Measurements from ENCODE around the gene RPGR. TPM values are rescaled to one million over a fixed set of nuclear protein-coding genes. Genes with fewer than 3 reads are reported as not detected.

RPGR gene
- polyA plus RNA-seq, 1 donor from 2014 or later, result 6.5 TPM

DNA sequence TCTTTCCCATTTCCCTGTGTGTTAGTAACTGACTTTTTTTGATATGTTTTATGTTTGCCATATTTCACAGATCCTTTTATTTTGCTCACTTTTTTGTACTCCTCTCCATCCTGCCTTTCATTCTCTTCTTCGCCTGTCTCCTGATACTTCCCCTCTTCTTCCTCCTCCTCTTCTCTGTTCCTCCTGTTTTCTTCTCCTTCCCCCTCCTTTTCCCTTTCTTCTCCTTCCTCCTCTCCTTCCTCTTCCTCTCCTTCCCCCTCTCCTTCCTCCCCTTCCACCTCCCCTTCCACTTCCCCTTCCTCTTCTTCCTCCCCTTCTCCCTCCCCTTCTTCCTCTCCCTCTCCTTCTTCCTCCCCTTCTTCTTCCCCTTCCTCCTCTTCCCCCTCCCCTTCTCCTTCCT, 41.7 kb downstream of the RPGR start:
- Histone ChIP-seq H4K20me1 (ENCODE audit: insufficient read depth) (no peaks in the 10 kb centered on the region), H3K27me3 (ENCODE audit: insufficient read depth, low read depth, low read length) (no peaks in the 10 kb centered on the region), H3K27ac (ENCODE audit: low read length) (no peak overlapping the region), H3F3A (ENCODE audit: insufficient read depth, low read length, poor library complexity, severe bottlenecking) (no peaks in the 10 kb centered on the region), H3K36me3 (ENCODE audit: insufficient read depth, low read length) (no peaks in the 10 kb centered on the region), H3K9me3 (ENCODE audit: low read length) (no peaks in the 10 kb centered on the region), H3K4me2 (ENCODE audit: low read length) (no peak overlapping the region), H3K4me3 (ENCODE audit: low read length) (no peak overlapping the region), H3K9me2 (ENCODE audit: insufficient read depth, low read length) (no peaks in the 10 kb centered on the region), H2AFZ (ENCODE audit: low read depth, low read length) (no peak overlapping the region), H3K9ac (ENCODE audit: low read length) (no peak overlapping the region), H3K79me2 (replicated peaks; ENCODE audit: insufficient read depth, low read length) (no peaks in the 10 kb centered on the region)
- TF ChIP-seq POLR2AphosphoS5 (IDR thresholded peaks at IDR 0.05), result no peak
- TF ChIP-seq TAF1 (IDR thresholded peaks at IDR 0.05; ENCODE audit: low read depth), result no peak
- no peak for TF ChIP-seq EZH2 (IDR thresholded peaks at IDR 0.05; ENCODE audit: borderline replicate concordance, insufficient read depth, low read length, poor library complexity, severe bottlenecking)
- TF ChIP-seq, protein P1, sequence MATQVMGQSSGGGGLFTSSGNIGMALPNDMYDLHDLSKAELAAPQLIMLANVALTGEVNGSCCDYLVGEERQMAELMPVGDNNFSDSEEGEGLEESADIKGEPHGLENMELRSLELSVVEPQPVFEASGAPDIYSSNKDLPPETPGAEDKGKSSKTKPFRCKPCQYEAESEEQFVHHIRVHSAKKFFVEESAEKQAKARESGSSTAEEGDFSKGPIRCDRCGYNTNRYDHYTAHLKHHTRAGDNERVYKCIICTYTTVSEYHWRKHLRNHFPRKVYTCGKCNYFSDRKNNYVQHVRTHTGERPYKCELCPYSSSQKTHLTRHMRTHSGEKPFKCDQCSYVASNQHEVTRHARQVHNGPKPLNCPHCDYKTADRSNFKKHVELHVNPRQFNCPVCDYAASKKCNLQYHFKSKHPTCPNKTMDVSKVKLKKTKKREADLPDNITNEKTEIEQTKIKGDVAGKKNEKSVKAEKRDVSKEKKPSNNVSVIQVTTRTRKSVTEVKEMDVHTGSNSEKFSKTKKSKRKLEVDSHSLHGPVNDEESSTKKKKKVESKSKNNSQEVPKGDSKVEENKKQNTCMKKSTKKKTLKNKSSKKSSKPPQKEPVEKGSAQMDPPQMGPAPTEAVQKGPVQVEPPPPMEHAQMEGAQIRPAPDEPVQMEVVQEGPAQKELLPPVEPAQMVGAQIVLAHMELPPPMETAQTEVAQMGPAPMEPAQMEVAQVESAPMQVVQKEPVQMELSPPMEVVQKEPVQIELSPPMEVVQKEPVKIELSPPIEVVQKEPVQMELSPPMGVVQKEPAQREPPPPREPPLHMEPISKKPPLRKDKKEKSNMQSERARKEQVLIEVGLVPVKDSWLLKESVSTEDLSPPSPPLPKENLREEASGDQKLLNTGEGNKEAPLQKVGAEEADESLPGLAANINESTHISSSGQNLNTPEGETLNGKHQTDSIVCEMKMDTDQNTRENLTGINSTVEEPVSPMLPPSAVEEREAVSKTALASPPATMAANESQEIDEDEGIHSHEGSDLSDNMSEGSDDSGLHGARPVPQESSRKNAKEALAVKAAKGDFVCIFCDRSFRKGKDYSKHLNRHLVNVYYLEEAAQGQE (IDR thresholded peaks at IDR 0.05; ENCODE audit: borderline replicate concordance), result no peak
- no peak for TF ChIP-seq CTCF (IDR thresholded peaks at IDR 0.05; ENCODE audit: poor library complexity, severe bottlenecking)
- no peak for TF ChIP-seq SMC3 (conservative IDR thresholded peaks at IDR 0.05; ENCODE audit: poor library complexity)
- TF ChIP-seq MXI1 (conservative IDR thresholded peaks at IDR 0.05; ENCODE audit: poor library complexity, severe bottlenecking), result no peak
- no peak for TF ChIP-seq RAD21 (conservative IDR thresholded peaks at IDR 0.05)
- TF ChIP-seq EP300 (conservative IDR thresholded peaks at IDR 0.05; ENCODE audit: poor library complexity, severe bottlenecking), result no peak

DNA sequence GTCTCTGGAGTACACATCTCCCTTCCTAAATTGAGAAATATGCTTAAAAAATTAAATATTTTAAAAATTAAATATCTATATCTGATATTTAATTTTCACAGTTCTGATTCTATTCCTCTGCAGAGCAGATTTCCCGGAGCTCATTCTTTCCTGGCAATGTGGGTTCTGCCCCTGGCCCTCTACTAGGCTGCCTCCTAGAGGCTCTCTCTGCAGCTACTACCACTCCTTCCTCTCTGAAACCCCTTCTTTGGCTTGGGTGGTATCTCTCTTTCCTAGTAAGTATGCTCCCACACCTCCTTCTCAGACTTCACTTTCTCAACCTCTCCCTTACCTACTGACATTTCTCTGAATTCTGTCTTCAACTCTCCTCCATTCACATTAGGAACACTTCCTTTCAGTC, 45.3 kb downstream of the RPGR start:
- TF ChIP-seq CTCF (IDR thresholded peaks at IDR 0.05; ENCODE audit: poor library complexity, severe bottlenecking), result no peak
- TF ChIP-seq, protein P1 (IDR thresholded peaks at IDR 0.05; ENCODE audit: borderline replicate concordance), result no peak
- no peak for TF ChIP-seq MXI1 (conservative IDR thresholded peaks at IDR 0.05; ENCODE audit: poor library complexity, severe bottlenecking)
- TF ChIP-seq EZH2 (IDR thresholded peaks at IDR 0.05; ENCODE audit: borderline replicate concordance, insufficient read depth, low read length, poor library complexity, severe bottlenecking), result no peak
- no peak overlapping the region for H3K4me2 ChIP-seq (ENCODE audit: low read length)
- no peaks in the 10 kb centered on the region for H4K20me1 ChIP-seq (ENCODE audit: insufficient read depth)
- no peak overlapping the region for H2AFZ ChIP-seq (ENCODE audit: low read depth, low read length)
- H3K79me2 ChIP-seq (replicated peaks; ENCODE audit: insufficient read depth, low read length), result no peaks in the 10 kb centered on the region
- H3K9ac ChIP-seq (ENCODE audit: low read length), result no peak overlapping the region
- no peaks in the 10 kb centered on the region for H3K36me3 ChIP-seq (ENCODE audit: insufficient read depth, low read length)
- no peaks in the 10 kb centered on the region for H3K9me2 ChIP-seq (ENCODE audit: insufficient read depth, low read length)
- H3K27ac ChIP-seq (ENCODE audit: low read length), result no peak overlapping the region
- H3K4me3 ChIP-seq (ENCODE audit: low read length), result no peak overlapping the region
- H3K9me3 ChIP-seq (ENCODE audit: low read length), result no peaks in the 10 kb centered on the region
- H3F3A ChIP-seq (ENCODE audit: insufficient read depth, low read length, poor library complexity, severe bottlenecking), result no peaks in the 10 kb centered on the region
- no peaks in the 10 kb centered on the region for H3K27me3 ChIP-seq (ENCODE audit: insufficient read depth, low read depth, low read length)

Measured in neural cell (in vitro differentiated cells).